HCT116 (cell line): ENCODE data around the gene FXYD6. TPM values are rescaled to one million over a fixed set of nuclear protein-coding genes. Genes with fewer than 3 reads are reported as not detected.

Experiments
- ATAC-seq: fragments of 200-7000 bp; cut with Tn5 transposase; 2 replicates; pipeline ENCODE4 v1.9.1; 2020; ENCODE audit warnings: mild to moderate bottlenecking, moderate library complexity
- BruUV-seq: library from RNA; stranded (reverse); fragments of 400-500 nt; replicated peaks from 2 replicates; lab custom pipeline; 2021; lab: Mats Ljungman, UMichigan
- CTCF ChIA-PET: fragments of 300-600 bp; sonication (Branson Sonifier 250); formaldehyde crosslinking; loops from one replicate; lab custom pipeline; 2021; ENCODE audit warnings: antibody characterized with exemption; lab: Charles Lee
- POLR2A ChIA-PET: fragments of 300-600, 350-600 bp; sonication (Branson Sonifier 250); formaldehyde crosslinking; loops from one replicate; lab custom pipeline; 2021; ENCODE audit warnings: antibody characterized with exemption; lab: Charles Lee
- RAD21 ChIA-PET, 2 experiments: fragments of 300-600 bp; sonication (Branson Sonifier 250); formaldehyde crosslinking; loops; one replicate each; lab custom pipeline; 2023; ENCODE audit warnings: low total read pairs in 2 of 2; ENCODE audit not compliant: uncharacterized antibody in 2 of 2, unreplicated experiment in 2 of 2, low non-redundant PET in 1 of 2; lab: Charles Lee
- DNase-seq: peaks from one replicate; pipeline ENCODE4 v3.0.0-alpha.2; 2010; ENCODE audit warnings: low read depth, low spot score
- H2AFZ ChIP-seq: fragments of 200-600 bp; shearing (Covaris generic), sonication (generic); 2 replicates; pipeline ENCODE4 v1.6.1; 2017; ENCODE audit warnings: low read depth, mixed run types, mixed read lengths, antibody characterized with exemption, low read length; ENCODE audit not compliant: poor library complexity, severe bottlenecking
- H3K27ac ChIP-seq: 2 replicates; pipeline ENCODE4 v1.5.1; 2012; ENCODE audit warnings: low read depth, low read length
- H3K27me3 ChIP-seq: fragments of 200-600 bp; sonication (generic); 2 replicates; pipeline ENCODE4 v1.6.1; 2016; ENCODE audit warnings: mixed run types, low read length, mixed read lengths; ENCODE audit not compliant: insufficient read depth
- H3K36me3 ChIP-seq, 2 experiments: fragments of 200-500 bp in 1 of 2; fragments of 200-600 bp in 1 of 2; sonication (Bioruptor generic) in 1 of 2; sonication (generic) in 1 of 2; 2 replicates each; pipeline versions ENCODE4 v1.5.1 to v1.6.1; 2014 to 2016; ENCODE audit warnings: low read length in 2 of 2, inconsistent platforms in 1 of 2, mixed read lengths in 1 of 2, mixed run types in 1 of 2; ENCODE audit not compliant: insufficient read depth in 2 of 2, control insufficient read depth in 1 of 2
- H3K4me1 ChIP-seq, 2 experiments: fragments of 200-600 bp in 1 of 2; sonication (generic) in 1 of 2; 2 replicates each; pipeline versions ENCODE4 v1.5.1 to v1.6.1; 2012 to 2017; ENCODE audit warnings: low read length in 2 of 2, inconsistent platforms in 1 of 2, mild to moderate bottlenecking in 1 of 2, mixed read lengths in 1 of 2, mixed run types in 1 of 2, moderate library complexity in 1 of 2; ENCODE audit not compliant: insufficient read depth in 2 of 2, control insufficient read depth in 1 of 2
- H3K4me2 ChIP-seq: fragments of 200-600 bp; sonication (generic); 2 replicates; pipeline ENCODE4 v1.6.1; 2017; ENCODE audit warnings: mixed run types, low read length, mixed read lengths
- H3K4me3 ChIP-seq, 2 experiments: fragments of 200-600 bp in 1 of 2; sonication (generic) in 1 of 2; replicated peaks in 1 of 2; 2 replicates each; pipeline ENCODE4 v1.5.1; 2011 to 2016; ENCODE audit warnings: low read length in 2 of 2, control low read depth in 1 of 2, low read depth in 1 of 2, mild to moderate bottlenecking in 1 of 2, mixed read lengths in 1 of 2, mixed run types in 1 of 2
- H3K79me2 ChIP-seq: fragments of 200-600 bp; sonication (generic); 2 replicates; pipeline ENCODE4 v1.6.1; 2017; ENCODE audit warnings: mild to moderate bottlenecking, mixed run types, low read length, moderate library complexity, mixed read lengths; ENCODE audit not compliant: insufficient read depth
- H3K9ac ChIP-seq: fragments of 200-600 bp; sonication (generic); 2 replicates; pipeline ENCODE4 v1.6.1; 2016; ENCODE audit warnings: low read length, mixed read lengths
- H3K9me2 ChIP-seq: fragments of 200-600 bp; sonication (generic), shearing (Covaris generic); 2 replicates; pipeline ENCODE4 v1.6.1; 2017; ENCODE audit warnings: mixed run types, mild to moderate bottlenecking, moderate library complexity; ENCODE audit not compliant: insufficient read depth
- H3K9me3 ChIP-seq, 2 experiments: fragments of 200-500 bp in 1 of 2; fragments of 200-600 bp in 1 of 2; sonication (Bioruptor generic) in 1 of 2; sonication (generic) in 1 of 2; 2 replicates each; pipeline ENCODE4 v1.6.1; 2014 to 2017; ENCODE audit warnings: low read length in 2 of 2, mixed read lengths in 2 of 2, inconsistent platforms in 1 of 2, low read depth in 1 of 2, mild to moderate bottlenecking in 1 of 2, mixed run types in 1 of 2, moderate library complexity in 1 of 2; ENCODE audit not compliant: control insufficient read depth in 1 of 2, insufficient read depth in 1 of 2
- H4K20me1 ChIP-seq: fragments of 200-600 bp; sonication (generic), shearing (Covaris generic); 2 replicates; pipeline ENCODE4 v1.6.1; 2017; ENCODE audit warnings: mixed run types, mild to moderate bottlenecking, moderate library complexity; ENCODE audit not compliant: insufficient read depth
- CEBPB ChIP-seq: IDR thresholded peaks from 2 replicates; pipeline ENCODE4 v1.6.1; 2012; ENCODE audit warnings: low read depth
- CTCF ChIP-seq, 3 experiments: fragments of 200-600 bp in 1 of 3; sonication (generic) in 1 of 3; IDR thresholded peaks in 2 of 3; conservative IDR thresholded peaks in 1 of 3; 2 replicates each; pipeline ENCODE4 v1.5.1; 2012 to 2017; ENCODE audit warnings: low read depth in 2 of 3, low read length in 2 of 3, antibody characterized with exemption in 1 of 3, borderline replicate concordance in 1 of 3, control low read depth in 1 of 3, mild to moderate bottlenecking in 1 of 3, mixed read lengths in 1 of 3, mixed run types in 1 of 3, moderate library complexity in 1 of 3; ENCODE audit not compliant: insufficient read depth in 1 of 3
- EGR1 ChIP-seq: IDR thresholded peaks from 2 replicates; pipeline ENCODE4 v1.6.1; 2012; ENCODE audit warnings: low read depth
- ELF1 ChIP-seq: IDR thresholded peaks from 2 replicates; pipeline ENCODE4 v1.6.1; 2012; ENCODE audit warnings: low read depth, borderline replicate concordance
- EZH2 ChIP-seq: fragments of 200-600 bp; sonication (generic); IDR thresholded peaks from 2 replicates; pipeline ENCODE4 v1.6.1; 2017; ENCODE audit warnings: antibody characterized with exemption, mixed run types
- FOSL1 ChIP-seq: IDR thresholded peaks from 2 replicates; pipeline ENCODE4 v1.6.1; 2012; ENCODE audit warnings: low read depth
- JUND ChIP-seq: IDR thresholded peaks from 2 replicates; pipeline ENCODE4 v1.6.1; 2012
- POLR2AphosphoS5 ChIP-seq: IDR thresholded peaks from 2 replicates; pipeline ENCODE4 v1.6.1; 2011; ENCODE audit warnings: mild to moderate bottlenecking, low read depth, low read length, moderate library complexity
- RAD21 ChIP-seq: IDR thresholded peaks from 2 replicates; pipeline ENCODE4 v1.6.1; 2012; ENCODE audit warnings: low read depth, mild to moderate bottlenecking
- REST ChIP-seq: IDR thresholded peaks from 2 replicates; pipeline ENCODE4 v1.6.1; 2012; ENCODE audit warnings: low read depth
- SIN3A ChIP-seq: IDR thresholded peaks from 2 replicates; pipeline ENCODE4 v1.6.1; 2012; ENCODE audit warnings: low read depth
- SP1 ChIP-seq: IDR thresholded peaks from 2 replicates; pipeline ENCODE4 v1.6.1; 2012; ENCODE audit warnings: low read depth
- ZNF274 ChIP-seq: fragments of 200-500 bp; sonication (Bioruptor generic); IDR thresholded peaks from 2 replicates; pipeline ENCODE4 v1.6.1; 2014; ENCODE audit warnings: mild to moderate bottlenecking, low read depth, low read length, inconsistent platforms
- intact Hi-C: fragments of 100-400 bp; cut with micrococcal nuclease; formaldehyde crosslinking; loops from 2 replicates; pipeline ENCODE4 v1.10.0; 2022
- total RNA-seq: library from RNA; stranded (reverse); gene quantifications from one replicate; pipeline ENCODE4 v1.2.1, GENCODE V29; 2021; ENCODE audit not compliant: unreplicated experiment

Gene FXYD6
- total RNA-seq, 1 experiment from 2014 or later: 2.5 TPM

GRCh38 chr11:117903505-117904382 lies 27.3 kb upstream of the FXYD6 start:
- intact Hi-C loops: no loop called here
- ChIA-PET CTCF (interaction anchor here (1.0 to 1.5 kb wide), 6 partner anchors 9 to 149 kb away, joined by 3 to 9 read pairs (median 6); no protein-coding TSS in a partner anchor), POLR2A (interaction anchor here (1.0 kb wide), 1 partner anchor 18 kb away, joined by 5 read pairs; no protein-coding TSS in a partner anchor), RAD21 (interaction anchor here in 1 of 2 experiments (1.0 to 1.3 kb wide), 2 partner anchors 43 to 149 kb away, joined by 5 to 7 read pairs; no protein-coding TSS in a partner anchor)
- ATAC-seq (no peak), DNase-seq (no peak)
- Histone ChIP-seq H4K20me1 (no peaks in the 10 kb centered on the region), H3K4me2 (no peak overlapping the region), H3K79me2 (no peaks in the 10 kb centered on the region), H3K9ac (no peak overlapping the region), H3K9me2 (no peaks in the 10 kb centered on the region), H3K27me3 (no peaks in the 10 kb centered on the region), H3K4me3 (no peak overlapping the region), H3K4me1 (peaks cover 3 to 20% of the 10 kb centered on the region in 2 experiments), H3K27ac (no peak overlapping the region), H2AFZ (no peak overlapping the region), H3K9me3 (no peaks in the 10 kb centered on the region), H3K36me3 (no peaks in the 10 kb centered on the region)
- no TSS peak for BruUV-seq
- TF ChIP-seq REST (no peak), FOSL1 (no peak), JUND (no peak), ELF1 (no peak), EGR1 (no peak), SP1 (no peak), RAD21 (no peak), CEBPB (no peak), ZNF274 (no peak), EZH2 (no peak), SIN3A (no peak), CTCF (IDR thresholded peaks at IDR 0.05 in 2 of 3, conservative IDR thresholded peaks at IDR 0.05 in 1 of 3; ENCODE audit: borderline replicate concordance in 1 of 3, insufficient read depth in 1 of 3, low read depth in 2 of 3, low read length in 2 of 3) (no peak), POLR2AphosphoS5 (no peak)
